ENCODE measurements around the gene CHTOP.

The CHTOP gene

GRCh38 chr1:153617663-153618062, 16.2 kb upstream of the CHTOP start:
- TF ChIP-seq GATA2 (IDR thresholded peaks at IDR 0.05; ENCODE audit: low read depth, low read length) (no peak), GATA3 (IDR thresholded peaks at IDR 0.05; ENCODE audit: low read depth, low read length) (no peak)

GRCh38 chr1:153619171-153619570, 14.7 kb upstream of the CHTOP start:
- no peak for TF ChIP-seq GATA3 (IDR thresholded peaks at IDR 0.05; ENCODE audit: low read depth, low read length)
- no peak for TF ChIP-seq GATA2 (IDR thresholded peaks at IDR 0.05; ENCODE audit: low read depth, low read length)

- TF ChIP-seq GATA3 (IDR thresholded peaks at IDR 0.05; ENCODE audit: low read depth, low read length) = no peak
- no peak for TF ChIP-seq GATA2 (IDR thresholded peaks at IDR 0.05; ENCODE audit: low read depth, low read length)
Observed at GRCh38 chr1:153623101-153623500, 10.8 kb upstream of the CHTOP start.

GRCh38 chr1:153624965-153625611, 8.8 kb upstream of the CHTOP start:
- TF ChIP-seq GATA3 (IDR thresholded peaks at IDR 0.05; ENCODE audit: low read depth, low read length) (no peak), GATA2 (IDR thresholded peaks at IDR 0.05; ENCODE audit: low read depth, low read length) (no peak)

- TF ChIP-seq GATA3 (IDR thresholded peaks at IDR 0.05; ENCODE audit: low read depth, low read length) (no peak), GATA2 (IDR thresholded peaks at IDR 0.05; ENCODE audit: low read depth, low read length) (no peak)
Observed at GRCh38 chr1:153626477-153626903, 7.4 kb upstream of the CHTOP start.

- TF ChIP-seq GATA3 (IDR thresholded peaks at IDR 0.05; ENCODE audit: low read depth, low read length) (no peak), GATA2 (IDR thresholded peaks at IDR 0.05; ENCODE audit: low read depth, low read length) (no peak)
Observed at GRCh38 chr1:153626904-153627714, 6.8 kb upstream of the CHTOP start, which contains the start of gene S100A13. TSS of gene S100A13 (minus strand) at chr1:153627505. CDS start at chr1:153626472, 1,033 bp downstream.

- TF ChIP-seq GATA2 (IDR thresholded peaks at IDR 0.05; ENCODE audit: low read depth, low read length) (no peak), GATA3 (IDR thresholded peaks at IDR 0.05; ENCODE audit: low read depth, low read length) (no peak)
Observed at GRCh38 chr1:153627715-153628626, 5.9 kb upstream of the CHTOP start, which contains the start of gene S100A1. TSS of gene S100A1 (plus strand) at chr1:153628434. CDS start at chr1:153630522, 2,088 bp downstream.

- no peak for TF ChIP-seq GATA3 (IDR thresholded peaks at IDR 0.05; ENCODE audit: low read depth, low read length)
- no peak for TF ChIP-seq GATA2 (IDR thresholded peaks at IDR 0.05; ENCODE audit: low read depth, low read length)
Observed at GRCh38 chr1:153628638-153629342, 5.1 kb upstream of the CHTOP start.

GRCh38 chr1:153629343-153629665, 4.6 kb upstream of the CHTOP start:
- TF ChIP-seq GATA3 (IDR thresholded peaks at IDR 0.05; ENCODE audit: low read depth, low read length) (no peak), GATA2 (IDR thresholded peaks at IDR 0.05; ENCODE audit: low read depth, low read length) (no peak)

GRCh38 chr1:153629971-153630370, 3.9 kb upstream of the CHTOP start:
- TF ChIP-seq GATA2 (IDR thresholded peaks at IDR 0.05; ENCODE audit: low read depth, low read length) = no peak
- TF ChIP-seq GATA3 (IDR thresholded peaks at IDR 0.05; ENCODE audit: low read depth, low read length) = no peak

GRCh38 chr1:153630384-153630783, 3.5 kb upstream of the CHTOP start:
- no peak for TF ChIP-seq GATA3 (IDR thresholded peaks at IDR 0.05; ENCODE audit: low read depth, low read length)
- no peak for TF ChIP-seq GATA2 (IDR thresholded peaks at IDR 0.05; ENCODE audit: low read depth, low read length)

GRCh38 chr1:153631047-153632022, 2.5 kb upstream of the CHTOP start:
- no peak for TF ChIP-seq GATA2 (IDR thresholded peaks at IDR 0.05; ENCODE audit: low read depth, low read length)
- no peak for TF ChIP-seq GATA3 (IDR thresholded peaks at IDR 0.05; ENCODE audit: low read depth, low read length)
